MM.1S (cell line): ENCODE results near the gene PRKAG3.

ENCODE experiments used
- DNase-seq: peaks from one replicate; pipeline ENCODE4 v3.0.0-alpha.2; 2015
- H2AFZ ChIP-seq: fragments of 300-600 bp; sonication (generic); 2 replicates; pipeline ENCODE4 v1.6.0; 2016; ENCODE audit warnings: antibody characterized with exemption, low read length
- H3F3A ChIP-seq: fragments of 300-600 bp; sonication (generic); 2 replicates; pipeline ENCODE4 v1.6.1; 2016; ENCODE audit warnings: mild to moderate bottlenecking, antibody characterized with exemption, low read length, moderate library complexity, mixed read lengths; ENCODE audit not compliant: insufficient read depth
- H3K27ac ChIP-seq: fragments of 300-600 bp; sonication (generic); 2 replicates; pipeline ENCODE4 v1.5.1; 2016; ENCODE audit warnings: mild to moderate bottlenecking, low read length
- H3K27me3 ChIP-seq: fragments of 300-600 bp; sonication (generic); replicated peaks from 2 replicates; pipeline ENCODE4 v1.6.0; 2016; ENCODE audit warnings: low read length; ENCODE audit not compliant: insufficient read depth
- H3K36me3 ChIP-seq: fragments of 300-600 bp; sonication (generic); replicated peaks from 2 replicates; pipeline ENCODE4 v1.6.1; 2016; ENCODE audit warnings: mild to moderate bottlenecking, low read length, mixed read lengths; ENCODE audit not compliant: insufficient read depth
- H3K4me1 ChIP-seq: fragments of 300-600 bp; sonication (generic); 2 replicates; pipeline ENCODE4 v1.6.1; 2016; ENCODE audit warnings: low read length, mixed read lengths
- H3K4me2 ChIP-seq: fragments of 300-600 bp; sonication (generic); 2 replicates; pipeline ENCODE4 v1.6.0; 2016; ENCODE audit warnings: low read depth, low read length
- H3K4me3 ChIP-seq: fragments of 300-600 bp; sonication (generic); 2 replicates; pipeline ENCODE4 v1.5.1; 2016; ENCODE audit warnings: low read length, mixed read lengths
- H3K79me2 ChIP-seq: fragments of 300-600 bp; sonication (generic); 2 replicates; pipeline ENCODE4 v1.6.1; 2016; ENCODE audit warnings: mixed run types, low read length, mixed read lengths
- H3K9ac ChIP-seq: fragments of 300-600 bp; sonication (generic); 2 replicates; pipeline ENCODE4 v1.6.1; 2016; ENCODE audit warnings: low read length, mixed read lengths
- H3K9me2 ChIP-seq: fragments of 300-600 bp; sonication (generic); replicated peaks from 2 replicates; pipeline ENCODE4 v1.6.1; 2016; ENCODE audit warnings: mild to moderate bottlenecking, low read length, mixed read lengths; ENCODE audit not compliant: insufficient read depth
- H3K9me3 ChIP-seq: fragments of 300-600 bp; sonication (generic); replicated peaks from 2 replicates; pipeline ENCODE4 v1.6.1; 2016; ENCODE audit warnings: mild to moderate bottlenecking, low read length, mixed read lengths; ENCODE audit not compliant: insufficient read depth
- H4K20me1 ChIP-seq: fragments of 300-600 bp; sonication (generic); 2 replicates; pipeline ENCODE4 v1.6.1; 2016; ENCODE audit warnings: mild to moderate bottlenecking, low read length, moderate library complexity, mixed read lengths; ENCODE audit not compliant: insufficient read depth
- EZH2 ChIP-seq: fragments of 300-600 bp; sonication (generic); optimal IDR thresholded peaks from 2 replicates; pipeline ENCODE3; 2017; ENCODE audit warnings: low read depth, mild to moderate bottlenecking, antibody characterized with exemption, low read length, mixed read lengths
- EZH2phosphoT487 ChIP-seq: fragments of 300-600 bp; sonication (generic); IDR thresholded peaks from 2 replicates; pipeline ENCODE4 v1.6.1; 2018; ENCODE audit warnings: antibody characterized with exemption, low read length
- TF ChIP-seq, protein P1 (sequence below): fragments of 300-600 bp; sonication (generic); IDR thresholded peaks from 2 replicates; pipeline ENCODE4 v1.5.1; 2016; ENCODE audit warnings: antibody characterized with exemption, low read length, mixed read lengths

The PRKAG3 gene

DNA sequence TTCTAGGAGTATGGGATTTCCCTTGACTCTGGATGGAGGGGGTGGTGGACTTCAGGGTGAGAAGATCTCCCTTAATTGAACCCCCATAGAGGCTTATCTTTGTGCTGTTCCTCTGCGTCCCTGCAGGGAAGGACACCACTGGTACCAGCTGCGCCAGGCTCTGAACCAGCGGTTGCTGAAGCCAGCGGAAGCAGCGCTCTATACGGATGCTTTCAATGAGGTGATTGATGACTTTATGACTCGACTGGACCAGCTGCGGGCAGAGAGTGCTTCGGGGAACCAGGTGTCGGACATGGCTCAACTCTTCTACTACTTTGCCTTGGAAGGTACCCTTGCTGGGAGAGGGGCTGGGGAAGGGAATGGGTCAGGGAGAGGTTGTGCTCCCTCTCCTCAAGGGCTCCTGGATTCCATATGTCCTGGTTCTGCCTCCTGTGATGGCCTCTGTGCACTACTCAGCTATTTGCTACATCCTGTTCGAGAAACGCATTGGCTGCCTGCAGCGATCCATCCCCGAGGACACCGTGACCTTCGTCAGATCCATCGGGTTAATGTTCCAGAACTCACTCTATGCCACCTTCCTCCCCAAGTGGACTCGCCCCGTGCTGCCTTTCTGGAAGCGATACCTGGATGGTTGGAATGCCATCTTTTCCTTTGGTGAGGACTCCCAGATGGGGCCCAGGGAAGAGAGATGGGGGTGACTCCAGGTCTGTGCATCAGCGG lies 19.3 kb downstream of the PRKAG3 start:
- H3K36me3 ChIP-seq, result no peaks in the 10 kb centered on the region
- no peak overlapping the region for H3K4me3 ChIP-seq
- H3K4me2 ChIP-seq, result no peak overlapping the region
- H3F3A ChIP-seq, result no peaks in the 10 kb centered on the region
- H2AFZ ChIP-seq, result no peak overlapping the region
- no peaks in the 10 kb centered on the region for H3K9me3 ChIP-seq
- no peak for DNase-seq
- H3K27ac ChIP-seq, result no peak overlapping the region
- TF ChIP-seq, protein P1, sequence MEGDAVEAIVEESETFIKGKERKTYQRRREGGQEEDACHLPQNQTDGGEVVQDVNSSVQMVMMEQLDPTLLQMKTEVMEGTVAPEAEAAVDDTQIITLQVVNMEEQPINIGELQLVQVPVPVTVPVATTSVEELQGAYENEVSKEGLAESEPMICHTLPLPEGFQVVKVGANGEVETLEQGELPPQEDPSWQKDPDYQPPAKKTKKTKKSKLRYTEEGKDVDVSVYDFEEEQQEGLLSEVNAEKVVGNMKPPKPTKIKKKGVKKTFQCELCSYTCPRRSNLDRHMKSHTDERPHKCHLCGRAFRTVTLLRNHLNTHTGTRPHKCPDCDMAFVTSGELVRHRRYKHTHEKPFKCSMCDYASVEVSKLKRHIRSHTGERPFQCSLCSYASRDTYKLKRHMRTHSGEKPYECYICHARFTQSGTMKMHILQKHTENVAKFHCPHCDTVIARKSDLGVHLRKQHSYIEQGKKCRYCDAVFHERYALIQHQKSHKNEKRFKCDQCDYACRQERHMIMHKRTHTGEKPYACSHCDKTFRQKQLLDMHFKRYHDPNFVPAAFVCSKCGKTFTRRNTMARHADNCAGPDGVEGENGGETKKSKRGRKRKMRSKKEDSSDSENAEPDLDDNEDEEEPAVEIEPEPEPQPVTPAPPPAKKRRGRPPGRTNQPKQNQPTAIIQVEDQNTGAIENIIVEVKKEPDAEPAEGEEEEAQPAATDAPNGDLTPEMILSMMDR, result no peak
- H4K20me1 ChIP-seq, result no peaks in the 10 kb centered on the region
- no peaks in the 10 kb centered on the region for H3K27me3 ChIP-seq
- H3K9ac ChIP-seq, result no peak overlapping the region
- H3K4me1 ChIP-seq, result no peaks in the 10 kb centered on the region
- no peaks in the 10 kb centered on the region for H3K9me2 ChIP-seq
- no peaks in the 10 kb centered on the region for H3K79me2 ChIP-seq

DNA sequence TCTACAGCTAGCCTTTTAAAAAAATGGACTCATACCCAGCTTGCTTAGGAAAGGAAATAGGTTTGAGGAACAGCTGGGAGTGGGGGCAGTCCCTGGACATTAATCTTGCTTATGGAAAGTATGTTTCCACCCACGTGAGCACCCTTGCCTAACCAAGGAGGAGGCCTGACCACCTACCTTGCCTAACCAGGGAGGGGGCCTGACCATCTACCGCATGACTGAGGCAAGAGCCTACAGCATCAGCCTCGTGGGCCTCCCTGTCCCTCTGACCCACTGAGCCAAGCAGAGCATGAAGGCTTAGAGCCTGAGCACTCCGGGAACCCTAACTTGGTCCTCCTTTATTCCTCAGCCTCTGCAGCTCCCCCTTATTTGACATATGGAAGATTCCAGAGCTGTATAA lies 20.2 kb downstream of the PRKAG3 start:
- H3K27me3 ChIP-seq, result no peaks in the 10 kb centered on the region
- H3K36me3 ChIP-seq, result no peaks in the 10 kb centered on the region
- H4K20me1 ChIP-seq, result no peaks in the 10 kb centered on the region
- no peak overlapping the region for H3K4me3 ChIP-seq
- no peaks in the 10 kb centered on the region for H3K79me2 ChIP-seq
- H2AFZ ChIP-seq, result no peak overlapping the region
- no peaks in the 10 kb centered on the region for H3K9me3 ChIP-seq
- no peak overlapping the region for H3K4me2 ChIP-seq
- TF ChIP-seq, protein P1, result no peak
- TF ChIP-seq EZH2phosphoT487 (no peak), EZH2 (no peak)
- no peaks in the 10 kb centered on the region for H3F3A ChIP-seq
- no peak overlapping the region for H3K9ac ChIP-seq
- no peak overlapping the region for H3K27ac ChIP-seq
- no peaks in the 10 kb centered on the region for H3K9me2 ChIP-seq
- DNase-seq, result no peak
- no peaks in the 10 kb centered on the region for H3K4me1 ChIP-seq

DNA sequence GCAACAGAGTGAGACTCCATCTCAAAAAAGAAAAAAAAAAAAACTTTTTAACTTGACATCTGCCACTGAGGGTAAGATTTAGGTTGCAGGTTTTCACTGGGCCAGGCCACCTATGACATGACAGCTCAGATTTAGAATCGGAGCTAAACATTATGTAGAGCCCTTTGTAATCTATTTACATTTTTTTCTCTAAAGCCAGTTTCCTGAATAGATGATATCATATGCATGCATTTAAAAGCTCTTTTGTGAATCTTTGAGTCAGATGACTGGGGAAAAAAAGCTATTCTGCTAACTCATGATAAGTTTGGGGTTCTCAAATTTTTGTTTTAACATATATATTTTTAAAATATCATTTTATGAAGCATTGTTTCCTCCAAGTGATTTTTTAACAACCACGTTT lies 21.3 kb downstream of the PRKAG3 start:
- Histone ChIP-seq H3K36me3 (no peaks in the 10 kb centered on the region), H4K20me1 (no peaks in the 10 kb centered on the region), H3K9me2 (no peaks in the 10 kb centered on the region), H3F3A (no peaks in the 10 kb centered on the region), H3K4me3 (no peak overlapping the region), H3K4me1 (no peaks in the 10 kb centered on the region), H2AFZ (no peak overlapping the region), H3K9me3 (no peaks in the 10 kb centered on the region), H3K27ac (no peak overlapping the region), H3K27me3 (no peaks in the 10 kb centered on the region), H3K79me2 (no peaks in the 10 kb centered on the region), H3K4me2 (no peak overlapping the region), H3K9ac (no peak overlapping the region)
- TF ChIP-seq, protein P1, result no peak
- TF ChIP-seq EZH2 (no peak), EZH2phosphoT487 (no peak)
- no peak for DNase-seq
